ENCODE data around the gene COPS4. TPM values are rescaled to one million over a fixed set of nuclear protein-coding genes. Genes with fewer than 3 reads are reported as not detected.
A peak's percentile ranks its signal among the peaks of the same experiment; 100 is the strongest.
"Not testable (repeated sequence)": the region's sequence is repeated elsewhere in the genome, so short reads cannot be mapped to it uniquely, and the experiment has no call there.

The COPS4 gene
- total RNA-seq, 1 experiment from 2014 or later = 42.7 TPM

DNA sequence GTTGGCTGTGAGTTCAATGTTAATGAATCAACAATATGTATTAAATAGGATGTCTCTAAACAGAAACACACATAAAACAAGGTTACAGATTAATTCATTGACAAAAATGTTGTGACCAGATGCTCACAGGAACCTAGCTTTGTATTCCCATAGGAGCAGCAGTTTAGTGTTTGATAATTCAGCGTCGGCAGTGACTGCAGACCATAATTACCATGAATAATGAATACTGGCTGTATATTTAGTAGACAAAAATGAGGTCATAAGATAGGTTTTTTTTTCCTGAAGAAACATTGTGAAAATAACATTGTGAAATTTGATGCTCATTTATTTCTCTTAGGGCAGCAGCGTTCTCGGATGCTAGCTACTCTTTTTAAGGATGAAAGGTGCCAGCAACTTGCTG, 27.8 kb downstream of the COPS4 start:
- Histone ChIP-seq H3K27me3 (ENCODE audit: low read length) (no peaks in the 10 kb centered on the region), H3K4me2 (ENCODE audit: low read depth, low read length, poor library complexity, severe bottlenecking) (no peak overlapping the region), H2AFZ (ENCODE audit: low read length) (no peak overlapping the region), H3K4me1 (ENCODE audit: low read length) (no peaks in the 10 kb centered on the region), H3K27ac (ENCODE audit: low read length) (no peak overlapping the region), H3K9me3 (ENCODE audit: low read length) (no peaks in the 10 kb centered on the region), H3K9ac (ENCODE audit: low read length) (no peak overlapping the region), H4K20me1 (ENCODE audit: insufficient read depth, low read depth, low read length) (no peaks in the 10 kb centered on the region), H3K36me3 (ENCODE audit: insufficient read depth, low read length) (peaks cover 6% of the 10 kb centered on the region; the same call in 1 of the 2 replicates), H3K4me3 (ENCODE audit: low read length) (no peak overlapping the region), H3K79me2 (ENCODE audit: low read length) (no peaks in the 10 kb centered on the region), H3K9me2 (replicated peaks; ENCODE audit: insufficient read depth, low read length) (no peaks in the 10 kb centered on the region)
- DNase-seq = no peak

DNA sequence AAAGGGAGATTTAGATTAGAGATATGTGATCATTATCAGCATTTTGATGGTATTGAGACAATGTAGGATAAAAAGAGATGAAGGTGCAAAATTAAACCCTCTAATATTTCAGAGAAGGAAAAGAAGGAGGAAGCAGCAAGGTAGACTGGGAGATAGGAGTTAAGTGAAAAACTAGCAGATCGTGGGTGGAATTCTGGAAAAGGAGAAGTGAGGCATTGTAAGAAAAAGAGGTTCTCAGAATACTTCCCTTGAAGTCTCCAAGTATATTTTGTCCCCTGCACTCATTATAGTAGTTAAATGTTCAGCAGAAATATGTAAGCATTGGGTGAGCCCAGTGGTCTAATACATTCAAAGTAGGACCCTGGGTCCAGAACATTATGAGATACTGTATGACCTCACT, 30.3 kb downstream of the COPS4 start:
- Histone ChIP-seq H3K79me2 (ENCODE audit: low read length) (no peaks in the 10 kb centered on the region), H3K27me3 (ENCODE audit: low read length) (no peaks in the 10 kb centered on the region), H3K4me3 (ENCODE audit: low read length) (no peak overlapping the region), H3K9me3 (ENCODE audit: low read length) (no peaks in the 10 kb centered on the region), H3K9ac (ENCODE audit: low read length) (no peak overlapping the region), H3K27ac (ENCODE audit: low read length) (no peak overlapping the region), H3K36me3 (ENCODE audit: insufficient read depth, low read length) (0 out of 2 replicates have a peak, but pooled peaks cover 3% of the 10 kb centered on the region), H2AFZ (ENCODE audit: low read length) (no peak overlapping the region), H3K4me1 (ENCODE audit: low read length) (no peaks in the 10 kb centered on the region), H4K20me1 (ENCODE audit: insufficient read depth, low read depth, low read length) (no peaks in the 10 kb centered on the region), H3K4me2 (ENCODE audit: low read depth, low read length, poor library complexity, severe bottlenecking) (no peak overlapping the region), H3K9me2 (replicated peaks; ENCODE audit: insufficient read depth, low read length) (no peaks in the 10 kb centered on the region)
- DNase-seq = no peak

DNA sequence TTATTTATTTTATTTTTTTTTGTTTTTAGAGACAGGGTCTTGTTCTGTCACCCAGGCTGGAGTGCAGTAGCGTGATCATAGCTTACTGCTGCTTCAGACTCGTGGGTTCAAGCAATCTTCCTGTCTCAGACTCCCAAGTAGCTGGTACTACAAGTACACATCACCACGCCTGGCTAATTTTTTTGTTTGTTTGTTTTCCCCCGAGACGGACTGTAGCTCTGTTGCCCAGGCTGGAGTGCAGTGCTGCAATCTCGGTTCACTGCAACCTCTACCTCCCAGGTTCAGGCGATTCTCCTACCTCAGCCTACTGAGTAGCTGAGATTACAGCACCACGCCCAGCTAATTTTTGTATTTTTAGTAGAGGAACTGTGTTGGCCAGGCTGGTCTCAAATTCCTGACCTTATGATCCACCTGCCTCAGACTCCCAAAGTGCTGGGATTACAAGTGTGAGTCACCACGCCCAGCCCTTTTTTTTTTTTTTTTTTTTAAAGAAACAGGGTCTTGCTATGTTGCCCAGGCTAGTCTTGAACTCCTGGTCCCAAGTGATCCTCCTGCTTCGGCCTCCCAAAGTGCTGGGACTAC, 32.2 kb downstream of the COPS4 start:
- DNase-seq = no peak
- H3K36me3 ChIP-seq (ENCODE audit: insufficient read depth, low read length) = 0 out of 2 replicates have a peak, but pooled peaks cover 3% of the 10 kb centered on the region
- no peak overlapping the region for H3K4me2 ChIP-seq (ENCODE audit: low read depth, low read length, poor library complexity, severe bottlenecking)
- no peak overlapping the region for H2AFZ ChIP-seq (ENCODE audit: low read length)
- no peaks in the 10 kb centered on the region for H3K9me2 ChIP-seq (replicated peaks; ENCODE audit: insufficient read depth, low read length)
- H3K4me1 ChIP-seq (ENCODE audit: low read length) = no peaks in the 10 kb centered on the region
- H3K79me2 ChIP-seq (ENCODE audit: low read length) = no peaks in the 10 kb centered on the region
- H3K27me3 ChIP-seq (ENCODE audit: low read length) = no peaks in the 10 kb centered on the region
- no peak overlapping the region for H3K9ac ChIP-seq (ENCODE audit: low read length)
- no peak overlapping the region for H3K4me3 ChIP-seq (ENCODE audit: low read length)
- no peaks in the 10 kb centered on the region for H3K9me3 ChIP-seq (ENCODE audit: low read length)
- no peaks in the 10 kb centered on the region for H4K20me1 ChIP-seq (ENCODE audit: insufficient read depth, low read depth, low read length)
- H3K27ac ChIP-seq (ENCODE audit: low read length) = no peak overlapping the region

DNA sequence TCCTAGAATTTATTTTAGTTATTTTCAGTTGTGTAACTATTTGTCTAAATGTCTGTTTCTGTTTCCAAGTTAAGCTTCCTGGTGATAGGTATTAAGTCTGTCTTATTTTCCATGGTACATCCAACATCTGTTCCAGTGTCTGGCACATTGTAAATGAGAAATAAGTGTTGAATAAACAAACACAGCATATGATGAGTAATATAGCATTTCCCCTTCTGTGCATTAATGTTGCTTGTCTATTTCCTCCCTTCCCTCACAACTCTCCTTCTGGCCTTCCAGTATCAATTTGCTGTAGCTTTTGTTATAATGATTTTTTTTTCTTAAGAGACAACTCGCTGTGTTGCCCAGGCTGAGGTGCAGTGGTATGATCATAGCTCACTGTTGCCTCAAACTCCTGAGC, 36.1 kb downstream of the COPS4 start:
- DNase-seq = no peak
- no peaks in the 10 kb centered on the region for H3K4me1 ChIP-seq (ENCODE audit: low read length)
- H3K27ac ChIP-seq (ENCODE audit: low read length) = no peak overlapping the region
- H3K4me3 ChIP-seq (ENCODE audit: low read length) = no peak overlapping the region
- no peaks in the 10 kb centered on the region for H3K9me2 ChIP-seq (replicated peaks; ENCODE audit: insufficient read depth, low read length)
- 0 out of 2 replicates have a peak, but pooled peaks cover 3% of the 10 kb centered on the region for H3K36me3 ChIP-seq (ENCODE audit: insufficient read depth, low read length)
- no peaks in the 10 kb centered on the region for H3K9me3 ChIP-seq (ENCODE audit: low read length)
- no peaks in the 10 kb centered on the region for H4K20me1 ChIP-seq (ENCODE audit: insufficient read depth, low read depth, low read length)
- H3K79me2 ChIP-seq (ENCODE audit: low read length) = no peaks in the 10 kb centered on the region
- H3K27me3 ChIP-seq (ENCODE audit: low read length) = no peaks in the 10 kb centered on the region
- no peak overlapping the region for H3K9ac ChIP-seq (ENCODE audit: low read length)
- no peak overlapping the region for H3K4me2 ChIP-seq (ENCODE audit: low read depth, low read length, poor library complexity, severe bottlenecking)
- no peak overlapping the region for H2AFZ ChIP-seq (ENCODE audit: low read length)

DNA sequence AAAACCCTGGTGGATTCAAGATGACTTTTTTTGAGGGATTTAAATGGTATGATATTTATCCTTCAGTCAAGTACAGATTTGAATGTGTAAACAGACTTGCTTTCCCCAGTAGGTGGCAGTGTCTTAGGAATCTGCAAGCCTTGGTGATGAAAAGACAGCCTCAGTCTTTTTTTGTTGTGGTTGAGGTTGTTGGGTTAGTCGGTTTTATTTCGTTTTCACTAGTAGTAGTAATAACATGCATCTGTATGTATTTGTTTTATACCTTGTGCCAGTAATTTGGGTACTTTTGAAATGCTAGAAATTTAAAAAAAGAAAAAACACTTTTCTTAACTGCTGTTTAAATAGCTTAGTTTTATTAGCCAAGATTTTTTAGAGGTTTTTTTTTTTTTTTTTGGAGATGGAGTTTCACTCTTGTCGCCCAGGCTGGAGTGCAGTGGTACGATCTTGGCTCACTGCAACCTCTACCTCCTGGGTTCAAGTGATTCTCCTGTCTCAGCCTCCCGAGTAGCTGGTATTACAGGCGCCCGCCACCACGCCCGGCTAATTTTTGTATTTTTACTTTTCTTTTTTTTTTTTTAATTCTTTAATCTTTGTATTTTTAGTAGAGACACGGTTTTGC, 39.2 kb downstream of the COPS4 start:
- Histone ChIP-seq H3K9me3 (ENCODE audit: low read length) (no peaks in the 10 kb centered on the region), H3K4me2 (ENCODE audit: low read depth, low read length, poor library complexity, severe bottlenecking) (no peak overlapping the region), H3K4me1 (ENCODE audit: low read length) (no peaks in the 10 kb centered on the region), H3K79me2 (ENCODE audit: low read length) (no peaks in the 10 kb centered on the region), H3K4me3 (ENCODE audit: low read length) (no peak overlapping the region), H3K36me3 (ENCODE audit: insufficient read depth, low read length) (no peaks in the 10 kb centered on the region), H4K20me1 (ENCODE audit: insufficient read depth, low read depth, low read length) (no peaks in the 10 kb centered on the region), H3K27ac (ENCODE audit: low read length) (no peak overlapping the region), H3K9me2 (replicated peaks; ENCODE audit: insufficient read depth, low read length) (no peaks in the 10 kb centered on the region), H3K27me3 (ENCODE audit: low read length) (no peaks in the 10 kb centered on the region), H2AFZ (ENCODE audit: low read length) (no peak overlapping the region), H3K9ac (ENCODE audit: low read length) (no peak overlapping the region)
- DNase-seq = peak; percentile 72

DNA sequence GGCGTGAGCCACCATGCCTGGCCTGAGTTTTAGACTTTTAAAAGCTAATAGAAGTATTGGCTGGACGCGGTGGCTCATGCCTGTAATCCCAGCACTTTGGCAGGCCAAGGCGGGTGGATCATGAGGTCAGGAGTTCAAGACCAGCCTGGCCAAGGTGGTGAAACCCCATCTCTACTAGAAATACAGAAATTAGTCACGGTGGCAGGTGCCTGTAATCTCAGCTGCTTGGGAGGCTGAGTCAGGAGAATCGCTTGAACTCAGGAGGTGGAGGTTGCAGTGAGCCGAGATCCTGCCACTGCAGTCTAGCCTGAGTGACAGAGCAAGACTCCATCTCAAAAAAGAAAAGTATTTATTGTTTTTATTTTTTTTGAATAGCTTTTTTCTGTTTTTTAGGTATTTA, 39.8 kb downstream of the COPS4 start:
- H2AFZ ChIP-seq (ENCODE audit: low read length); H3K4me1 ChIP-seq (ENCODE audit: low read length); DNase-seq; H3K79me2 ChIP-seq (ENCODE audit: low read length); H3K9ac ChIP-seq (ENCODE audit: low read length); H3K4me2 ChIP-seq (ENCODE audit: low read depth, low read length, poor library complexity, severe bottlenecking); H3K27ac ChIP-seq (ENCODE audit: low read length); H3K4me3 ChIP-seq (ENCODE audit: low read length); H3K27me3 ChIP-seq (ENCODE audit: low read length); H3K36me3 ChIP-seq (ENCODE audit: insufficient read depth, low read length); H4K20me1 ChIP-seq (ENCODE audit: insufficient read depth, low read depth, low read length); H3K9me2 ChIP-seq (replicated peaks; ENCODE audit: insufficient read depth, low read length); H3K9me3 ChIP-seq (ENCODE audit: low read length): not testable (repeated sequence)

DNA sequence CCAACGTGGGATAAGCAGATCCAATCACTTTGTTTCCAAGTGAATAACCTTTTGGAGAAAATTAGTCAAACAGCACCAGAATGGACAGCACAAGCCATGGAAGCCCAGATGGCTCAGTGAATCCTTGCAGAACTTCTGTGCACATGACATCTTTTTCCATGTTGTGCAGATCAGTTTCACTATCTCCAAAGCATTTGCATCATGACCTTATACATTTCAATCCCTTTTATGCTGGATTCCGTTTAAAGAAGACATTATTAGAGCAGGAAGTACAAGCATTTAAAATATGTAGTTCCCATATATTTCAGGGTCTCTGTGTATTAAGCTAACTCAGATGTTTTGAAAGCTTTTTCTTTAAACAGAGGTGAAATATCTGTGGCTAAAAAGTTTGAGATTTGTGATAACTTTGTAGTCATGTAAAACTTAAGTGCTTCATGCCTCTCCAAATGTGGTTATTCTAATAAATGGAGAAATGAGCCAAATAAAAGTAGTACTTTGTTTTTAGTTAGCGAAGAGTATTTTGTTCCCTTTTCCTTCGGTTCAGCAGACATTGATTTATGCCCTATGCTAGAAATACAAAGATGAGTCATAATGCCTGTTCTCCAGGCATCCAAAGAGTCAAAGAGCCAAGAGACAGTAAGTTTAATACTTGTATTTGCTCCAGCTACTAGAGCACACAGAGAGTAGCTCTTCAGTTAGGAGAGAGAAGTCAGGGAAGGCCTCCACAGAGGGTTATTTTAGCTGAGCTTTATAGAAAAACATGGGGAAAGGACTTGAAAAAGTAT, 40.5 kb downstream of the COPS4 start:
- Histone ChIP-seq H3K79me2 (ENCODE audit: low read length) (no peaks in the 10 kb centered on the region), H4K20me1 (ENCODE audit: insufficient read depth, low read depth, low read length) (no peaks in the 10 kb centered on the region), H3K4me2 (ENCODE audit: low read depth, low read length, poor library complexity, severe bottlenecking) (no peak overlapping the region), H3K4me1 (ENCODE audit: low read length) (no peaks in the 10 kb centered on the region), H3K9me2 (replicated peaks; ENCODE audit: insufficient read depth, low read length) (no peaks in the 10 kb centered on the region), H3K9me3 (ENCODE audit: low read length) (no peaks in the 10 kb centered on the region), H3K36me3 (ENCODE audit: insufficient read depth, low read length) (no peaks in the 10 kb centered on the region), H3K27me3 (ENCODE audit: low read length) (no peaks in the 10 kb centered on the region), H3K27ac (ENCODE audit: low read length) (no peak overlapping the region), H3K9ac (ENCODE audit: low read length) (no peak overlapping the region), H2AFZ (ENCODE audit: low read length) (no peak overlapping the region), H3K4me3 (ENCODE audit: low read length) (no peak overlapping the region)
- DNase-seq = no peak

DNA sequence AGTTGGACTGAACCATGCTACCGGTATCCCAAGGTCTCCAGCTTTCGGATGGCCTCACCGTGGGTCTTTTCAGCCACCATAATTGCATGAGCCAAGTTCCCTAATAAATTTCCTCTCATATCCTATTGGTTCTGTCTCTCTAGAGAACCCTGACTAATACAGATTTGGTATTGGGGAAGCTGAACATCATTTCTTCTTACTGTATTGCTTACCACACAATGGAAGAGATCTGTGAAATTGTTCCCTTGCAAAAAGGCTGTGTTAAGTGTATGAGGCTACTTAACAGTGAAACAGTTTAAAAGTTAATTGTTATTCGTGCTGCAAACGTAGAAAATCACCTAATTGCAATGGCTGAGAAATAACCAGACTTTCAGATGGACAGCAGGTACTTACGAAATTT, 45.6 kb downstream of the COPS4 start:
- DNase-seq = no peak
- no peaks in the 10 kb centered on the region for H3K9me3 ChIP-seq (ENCODE audit: low read length)
- no peaks in the 10 kb centered on the region for H3K79me2 ChIP-seq (ENCODE audit: low read length)
- no peak overlapping the region for H3K4me2 ChIP-seq (ENCODE audit: low read depth, low read length, poor library complexity, severe bottlenecking)
- H2AFZ ChIP-seq (ENCODE audit: low read length) = no peak overlapping the region
- H3K4me3 ChIP-seq (ENCODE audit: low read length) = no peak overlapping the region
- H3K27ac ChIP-seq (ENCODE audit: low read length) = no peak overlapping the region
- no peaks in the 10 kb centered on the region for H3K4me1 ChIP-seq (ENCODE audit: low read length)
- no peaks in the 10 kb centered on the region for H3K9me2 ChIP-seq (replicated peaks; ENCODE audit: insufficient read depth, low read length)
- no peaks in the 10 kb centered on the region for H3K27me3 ChIP-seq (ENCODE audit: low read length)
- no peak overlapping the region for H3K9ac ChIP-seq (ENCODE audit: low read length)
- no peaks in the 10 kb centered on the region for H4K20me1 ChIP-seq (ENCODE audit: insufficient read depth, low read depth, low read length)
- H3K36me3 ChIP-seq (ENCODE audit: insufficient read depth, low read length) = no peaks in the 10 kb centered on the region

All from Karpas-422 (cell line).